H1 (cell line): ENCODE measurements around the gene GUF1. TPM values are rescaled to one million over a fixed set of nuclear protein-coding genes. Genes with fewer than 3 reads are reported as not detected.

ENCODE experiments used
- CREB1 ChIP-seq: IDR thresholded peaks from 2 replicates; pipeline ENCODE4 v1.6.1; 2012; ENCODE audit warnings: inconsistent platforms
- EGR1 ChIP-seq: IDR thresholded peaks from 2 replicates; pipeline ENCODE4 v1.6.1; 2011; ENCODE audit warnings: low read depth, low read length, borderline replicate concordance
- FOSL1 ChIP-seq: IDR thresholded peaks from 2 replicates; pipeline ENCODE4 v1.6.1; 2011; ENCODE audit warnings: mild to moderate bottlenecking, low read depth, low read length, moderate library complexity; ENCODE audit not compliant: insufficient read depth
- KDM4A ChIP-seq: IDR thresholded peaks from one replicate; pipeline ENCODE4 v1.7.1; 2012; ENCODE audit warnings: low read depth, mild to moderate bottlenecking, moderate library complexity, low read length, inconsistent platforms; ENCODE audit not compliant: severe bottlenecking
- NANOG ChIP-seq: IDR thresholded peaks from 2 replicates; pipeline ENCODE4 v1.6.1; 2011; ENCODE audit warnings: low read length, low read depth, mild to moderate bottlenecking, inconsistent platforms; ENCODE audit not compliant: insufficient read depth, poor library complexity, severe bottlenecking
- POLR2AphosphoS5 ChIP-seq: IDR thresholded peaks from 2 replicates; pipeline ENCODE4 v1.6.1; 2011; ENCODE audit warnings: low read depth, low read length
- RFX5 ChIP-seq: IDR thresholded peaks from 2 replicates; pipeline ENCODE4 v1.6.1; 2011; ENCODE audit warnings: low read depth, low read length, improper control_type of control experiment, borderline replicate concordance
- RXRA ChIP-seq: IDR thresholded peaks from 2 replicates; pipeline ENCODE4 v1.6.1; 2011; ENCODE audit warnings: low read depth, mild to moderate bottlenecking, low read length, moderate library complexity; ENCODE audit not compliant: insufficient read depth
- TAF7 ChIP-seq: optimal IDR thresholded peaks from 2 replicates; pipeline ENCODE3; 2011; ENCODE audit warnings: low read depth, mild to moderate bottlenecking, inconsistent platforms, low read length, moderate library complexity, borderline replicate concordance
- polyA plus RNA-seq, 7 experiments: library from polyadenylated mRNA; depleted of rRNA in 3 of 7; stranded (reverse) in 5 of 7; unstranded in 2 of 7; fragments of >200 nt in 5 of 7; fragments of 200-250 nt in 2 of 7; gene quantifications; 1 replicate in 5 of 7; 2 replicates in 1 of 7; 4 replicates in 1 of 7; pipeline versions ENCODE4 v1.2.1 to v1.2.3, GENCODE V29; 2011 to 2013; ENCODE audit warnings: missing spikeins in 2 of 7, mixed read lengths in 2 of 7
- total RNA-seq: library from RNA; stranded (reverse); fragmentation: NEBNext Ultra II Directional; extraction: Animal tissue kit (Norgen Biotek cat#: 25700); gene quantifications from 2 replicates; pipeline ENCODE4 v1.2.1, GENCODE V29; 2021
- TF ChIP-seq, protein P1 (sequence below): fragments of 300-600 bp; sonication (generic); IDR thresholded peaks from 2 replicates; pipeline ENCODE4 v1.7.1; 2012; ENCODE audit warnings: low read length, moderate library complexity, mild to moderate bottlenecking, inconsistent platforms; ENCODE audit not compliant: insufficient replicate concordance

Gene GUF1
- total and polyA plus RNA-seq, 2 of the 8 experiments (the other 6 are each of a cell fraction or from before 2014, with no cell fraction given): 14.8 to 30.6 TPM

DNA sequence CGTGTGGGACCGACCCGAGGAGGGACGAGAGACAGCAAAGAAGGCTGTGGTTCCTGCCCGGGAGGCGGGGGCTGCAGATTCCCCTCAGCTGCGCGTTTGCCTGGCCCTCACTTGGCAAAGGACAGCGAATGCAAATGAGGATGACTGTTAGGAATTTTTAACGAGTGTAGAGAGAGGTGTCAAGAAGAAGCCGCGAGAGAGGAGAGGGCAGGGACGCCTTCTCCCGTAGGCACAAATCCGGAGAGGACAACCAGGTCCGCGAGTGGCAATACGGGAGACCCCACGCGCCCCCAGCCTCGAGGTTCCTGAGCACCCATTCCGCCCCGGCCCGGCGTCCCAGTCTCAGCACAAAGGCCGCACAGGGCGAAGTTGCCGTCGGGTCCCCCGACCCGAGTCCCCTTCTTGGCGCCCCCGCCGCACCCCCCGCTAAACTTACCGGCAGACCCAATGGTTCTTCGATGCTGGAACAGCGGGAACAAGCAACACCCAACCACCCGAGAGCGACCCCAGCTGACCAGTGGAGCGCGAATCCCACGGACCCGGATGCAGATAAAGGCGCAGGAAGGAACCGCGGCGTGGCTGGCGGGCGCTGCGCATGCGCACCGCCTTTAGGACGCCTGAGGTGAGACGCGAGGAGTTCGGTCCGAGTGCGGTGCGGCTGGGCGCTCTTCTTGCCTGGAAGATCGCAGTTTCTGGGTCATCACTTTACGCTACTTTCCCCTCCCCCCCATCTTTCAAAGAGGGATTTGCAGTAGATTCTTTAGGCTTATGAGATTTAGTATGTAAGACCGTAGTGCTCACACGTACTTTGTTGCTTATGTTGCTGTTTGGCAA is 48.0 kb downstream of the GUF1 start, which contains the start of gene GNPDA2 (continued):
- TF ChIP-seq, protein P1, sequence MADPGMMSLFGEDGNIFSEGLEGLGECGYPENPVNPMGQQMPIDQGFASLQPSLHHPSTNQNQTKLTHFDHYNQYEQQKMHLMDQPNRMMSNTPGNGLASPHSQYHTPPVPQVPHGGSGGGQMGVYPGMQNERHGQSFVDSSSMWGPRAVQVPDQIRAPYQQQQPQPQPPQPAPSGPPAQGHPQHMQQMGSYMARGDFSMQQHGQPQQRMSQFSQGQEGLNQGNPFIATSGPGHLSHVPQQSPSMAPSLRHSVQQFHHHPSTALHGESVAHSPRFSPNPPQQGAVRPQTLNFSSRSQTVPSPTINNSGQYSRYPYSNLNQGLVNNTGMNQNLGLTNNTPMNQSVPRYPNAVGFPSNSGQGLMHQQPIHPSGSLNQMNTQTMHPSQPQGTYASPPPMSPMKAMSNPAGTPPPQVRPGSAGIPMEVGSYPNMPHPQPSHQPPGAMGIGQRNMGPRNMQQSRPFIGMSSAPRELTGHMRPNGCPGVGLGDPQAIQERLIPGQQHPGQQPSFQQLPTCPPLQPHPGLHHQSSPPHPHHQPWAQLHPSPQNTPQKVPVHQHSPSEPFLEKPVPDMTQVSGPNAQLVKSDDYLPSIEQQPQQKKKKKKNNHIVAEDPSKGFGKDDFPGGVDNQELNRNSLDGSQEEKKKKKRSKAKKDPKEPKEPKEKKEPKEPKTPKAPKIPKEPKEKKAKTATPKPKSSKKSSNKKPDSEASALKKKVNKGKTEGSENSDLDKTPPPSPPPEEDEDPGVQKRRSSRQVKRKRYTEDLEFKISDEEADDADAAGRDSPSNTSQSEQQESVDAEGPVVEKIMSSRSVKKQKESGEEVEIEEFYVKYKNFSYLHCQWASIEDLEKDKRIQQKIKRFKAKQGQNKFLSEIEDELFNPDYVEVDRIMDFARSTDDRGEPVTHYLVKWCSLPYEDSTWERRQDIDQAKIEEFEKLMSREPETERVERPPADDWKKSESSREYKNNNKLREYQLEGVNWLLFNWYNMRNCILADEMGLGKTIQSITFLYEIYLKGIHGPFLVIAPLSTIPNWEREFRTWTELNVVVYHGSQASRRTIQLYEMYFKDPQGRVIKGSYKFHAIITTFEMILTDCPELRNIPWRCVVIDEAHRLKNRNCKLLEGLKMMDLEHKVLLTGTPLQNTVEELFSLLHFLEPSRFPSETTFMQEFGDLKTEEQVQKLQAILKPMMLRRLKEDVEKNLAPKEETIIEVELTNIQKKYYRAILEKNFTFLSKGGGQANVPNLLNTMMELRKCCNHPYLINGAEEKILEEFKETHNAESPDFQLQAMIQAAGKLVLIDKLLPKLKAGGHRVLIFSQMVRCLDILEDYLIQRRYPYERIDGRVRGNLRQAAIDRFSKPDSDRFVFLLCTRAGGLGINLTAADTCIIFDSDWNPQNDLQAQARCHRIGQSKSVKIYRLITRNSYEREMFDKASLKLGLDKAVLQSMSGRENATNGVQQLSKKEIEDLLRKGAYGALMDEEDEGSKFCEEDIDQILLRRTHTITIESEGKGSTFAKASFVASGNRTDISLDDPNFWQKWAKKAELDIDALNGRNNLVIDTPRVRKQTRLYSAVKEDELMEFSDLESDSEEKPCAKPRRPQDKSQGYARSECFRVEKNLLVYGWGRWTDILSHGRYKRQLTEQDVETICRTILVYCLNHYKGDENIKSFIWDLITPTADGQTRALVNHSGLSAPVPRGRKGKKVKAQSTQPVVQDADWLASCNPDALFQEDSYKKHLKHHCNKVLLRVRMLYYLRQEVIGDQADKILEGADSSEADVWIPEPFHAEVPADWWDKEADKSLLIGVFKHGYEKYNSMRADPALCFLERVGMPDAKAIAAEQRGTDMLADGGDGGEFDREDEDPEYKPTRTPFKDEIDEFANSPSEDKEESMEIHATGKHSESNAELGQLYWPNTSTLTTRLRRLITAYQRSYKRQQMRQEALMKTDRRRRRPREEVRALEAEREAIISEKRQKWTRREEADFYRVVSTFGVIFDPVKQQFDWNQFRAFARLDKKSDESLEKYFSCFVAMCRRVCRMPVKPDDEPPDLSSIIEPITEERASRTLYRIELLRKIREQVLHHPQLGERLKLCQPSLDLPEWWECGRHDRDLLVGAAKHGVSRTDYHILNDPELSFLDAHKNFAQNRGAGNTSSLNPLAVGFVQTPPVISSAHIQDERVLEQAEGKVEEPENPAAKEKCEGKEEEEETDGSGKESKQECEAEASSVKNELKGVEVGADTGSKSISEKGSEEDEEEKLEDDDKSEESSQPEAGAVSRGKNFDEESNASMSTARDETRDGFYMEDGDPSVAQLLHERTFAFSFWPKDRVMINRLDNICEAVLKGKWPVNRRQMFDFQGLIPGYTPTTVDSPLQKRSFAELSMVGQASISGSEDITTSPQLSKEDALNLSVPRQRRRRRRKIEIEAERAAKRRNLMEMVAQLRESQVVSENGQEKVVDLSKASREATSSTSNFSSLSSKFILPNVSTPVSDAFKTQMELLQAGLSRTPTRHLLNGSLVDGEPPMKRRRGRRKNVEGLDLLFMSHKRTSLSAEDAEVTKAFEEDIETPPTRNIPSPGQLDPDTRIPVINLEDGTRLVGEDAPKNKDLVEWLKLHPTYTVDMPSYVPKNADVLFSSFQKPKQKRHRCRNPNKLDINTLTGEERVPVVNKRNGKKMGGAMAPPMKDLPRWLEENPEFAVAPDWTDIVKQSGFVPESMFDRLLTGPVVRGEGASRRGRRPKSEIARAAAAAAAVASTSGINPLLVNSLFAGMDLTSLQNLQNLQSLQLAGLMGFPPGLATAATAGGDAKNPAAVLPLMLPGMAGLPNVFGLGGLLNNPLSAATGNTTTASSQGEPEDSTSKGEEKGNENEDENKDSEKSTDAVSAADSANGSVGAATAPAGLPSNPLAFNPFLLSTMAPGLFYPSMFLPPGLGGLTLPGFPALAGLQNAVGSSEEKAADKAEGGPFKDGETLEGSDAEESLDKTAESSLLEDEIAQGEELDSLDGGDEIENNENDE: no peak
- TF ChIP-seq KDM4A (no peak), CREB1 (no peak), TAF7 (peak; percentile 36), NANOG (no peak), EGR1 (no peak), FOSL1 (no peak), RXRA (no peak), POLR2AphosphoS5 (peak; percentile 80), RFX5 (no peak)
